ENCODE data around the gene FNIP1. TPM values are rescaled to one million over a fixed set of nuclear protein-coding genes. Genes with fewer than 3 reads are reported as not detected.
"Not testable (repeated sequence)": the region's sequence is repeated elsewhere in the genome, so short reads cannot be mapped to it uniquely, and the experiment has no call there.

Gene FNIP1
- total and polyA plus RNA-seq, 2 donors (not counting 1 experiment from before 2014, with no cell fraction given) = 10.3 to 52.8 TPM

DNA sequence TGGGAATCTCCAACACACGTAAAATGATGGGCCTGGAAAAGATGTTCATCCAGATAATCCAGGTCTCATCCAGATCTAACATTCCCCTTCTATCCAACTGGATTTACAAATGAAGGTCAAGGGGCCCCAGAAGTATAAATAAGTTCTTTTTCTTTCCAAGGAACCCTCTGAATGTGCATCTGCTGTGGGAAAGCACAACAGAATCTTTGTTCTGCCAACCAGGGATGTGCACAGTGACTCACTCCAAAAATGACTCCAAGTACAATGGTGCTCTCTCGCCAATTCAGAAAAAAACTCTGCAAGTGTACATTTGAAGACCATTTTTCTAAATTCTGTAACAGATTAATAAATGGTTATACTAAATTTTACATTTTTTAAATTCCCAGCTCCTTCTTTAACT, 174.2 kb downstream of the FNIP1 start:
- intact Hi-C loops (cut with micrococcal nuclease) = no loop called here
- Histone ChIP-seq H3K4me1 (ENCODE audit: control insufficient read depth in 2 of 2, insufficient read depth in 2 of 2, low read length in 2 of 2) (peaks cover 0 to 3% of the 10 kb centered on the region in 2 donors), H3K79me2 (ENCODE audit: control insufficient read depth, insufficient read depth, low read length) (peaks cover 100% of the 10 kb centered on the region), H3K9ac (ENCODE audit: low read length) (no peak overlapping the region), H3K4me2 (replicated peaks; ENCODE audit: low read depth, low read length, poor library complexity, severe bottlenecking) (no peak overlapping the region), H3K27ac (ENCODE audit: low read length in 2 of 2) (no peak overlapping the region), H4K20me1 (ENCODE audit: control insufficient read depth, insufficient read depth, low read length, poor library complexity, severe bottlenecking) (peaks cover 73% of the 10 kb centered on the region), H2AFZ (ENCODE audit: insufficient read depth, low read depth, low read length, poor library complexity, severe bottlenecking) (no peak overlapping the region), H3K27me3 (replicated peaks in 1 of 4; ENCODE audit: control extremely low read depth in 1 of 4, control insufficient read depth in 3 of 4, insufficient read depth in 4 of 4, low read length in 3 of 4) (no peaks in the 10 kb centered on the region), H3K36me3 (replicated peaks in 1 of 2; ENCODE audit: control extremely low read depth in 1 of 2, control insufficient read depth in 1 of 2, extremely low read depth in 1 of 2, insufficient read depth in 2 of 2, low read length in 1 of 2) (peaks cover 0 to 8% of the 10 kb centered on the region in 2 experiments), H3K4me3 (ENCODE audit: control extremely low read depth in 1 of 5, extremely low read depth in 1 of 5, insufficient read depth in 1 of 5, low read depth in 2 of 5, low read length in 4 of 5) (no peak overlapping the region), H3K9me3 (ENCODE audit: control extremely low read depth in 1 of 3, control insufficient read depth in 2 of 3, insufficient read depth in 1 of 3, low read length in 2 of 3) (no peaks in the 10 kb centered on the region)
- Mint-ChIP-seq H3K27ac (no peak overlapping the region), H3K27me3 (no peaks in the 10 kb centered on the region), H3K4me1 (peaks cover 47% of the 10 kb centered on the region), H3K9me3 (ENCODE audit: insufficient read depth) (no peaks in the 10 kb centered on the region), H3K4me3 (no peak overlapping the region)
- CTCF ChIA-PET = no interaction called here
- whole genome bisulfite sequencing (ENCODE audit: insufficient coverage) = 100% methylated on average over 1 of the region's 2 CpGs
- POLR2A ChIA-PET = no interaction called here
- DNase-seq (no peak), ATAC-seq (ENCODE audit: low read depth) (no peak)
- TF ChIP-seq, protein P1, sequence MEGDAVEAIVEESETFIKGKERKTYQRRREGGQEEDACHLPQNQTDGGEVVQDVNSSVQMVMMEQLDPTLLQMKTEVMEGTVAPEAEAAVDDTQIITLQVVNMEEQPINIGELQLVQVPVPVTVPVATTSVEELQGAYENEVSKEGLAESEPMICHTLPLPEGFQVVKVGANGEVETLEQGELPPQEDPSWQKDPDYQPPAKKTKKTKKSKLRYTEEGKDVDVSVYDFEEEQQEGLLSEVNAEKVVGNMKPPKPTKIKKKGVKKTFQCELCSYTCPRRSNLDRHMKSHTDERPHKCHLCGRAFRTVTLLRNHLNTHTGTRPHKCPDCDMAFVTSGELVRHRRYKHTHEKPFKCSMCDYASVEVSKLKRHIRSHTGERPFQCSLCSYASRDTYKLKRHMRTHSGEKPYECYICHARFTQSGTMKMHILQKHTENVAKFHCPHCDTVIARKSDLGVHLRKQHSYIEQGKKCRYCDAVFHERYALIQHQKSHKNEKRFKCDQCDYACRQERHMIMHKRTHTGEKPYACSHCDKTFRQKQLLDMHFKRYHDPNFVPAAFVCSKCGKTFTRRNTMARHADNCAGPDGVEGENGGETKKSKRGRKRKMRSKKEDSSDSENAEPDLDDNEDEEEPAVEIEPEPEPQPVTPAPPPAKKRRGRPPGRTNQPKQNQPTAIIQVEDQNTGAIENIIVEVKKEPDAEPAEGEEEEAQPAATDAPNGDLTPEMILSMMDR (IDR thresholded peaks at IDR 0.05) = no peak
- TF ChIP-seq EZH2 (IDR thresholded peaks at IDR 0.05; ENCODE audit: borderline replicate concordance, insufficient read depth, low read depth, low read length, poor library complexity, severe bottlenecking) = no peak

DNA sequence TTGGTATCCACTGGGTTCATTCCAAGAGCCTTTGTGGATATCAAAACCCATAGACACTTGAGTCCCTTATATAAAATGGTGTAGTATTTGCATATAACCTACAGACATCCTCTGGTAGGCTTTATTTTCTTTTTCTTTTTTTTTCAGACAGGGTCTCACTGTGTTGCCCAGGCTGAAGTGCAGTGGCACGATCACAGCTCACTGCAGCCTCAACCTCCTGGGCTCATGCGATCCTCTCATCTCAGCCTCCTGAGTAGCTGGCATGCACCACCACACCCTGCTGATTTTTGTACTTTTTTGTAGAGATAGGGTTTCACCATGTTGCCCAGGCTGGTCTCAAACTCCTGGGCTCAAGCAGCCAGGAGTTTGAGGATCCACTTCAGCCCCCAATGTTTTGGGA, 175.7 kb downstream of the FNIP1 start:
- H3K9ac ChIP-seq (ENCODE audit: low read length); DNase-seq; H3K27ac Mint-ChIP-seq; intact Hi-C loops (cut with micrococcal nuclease); H3K4me3 Mint-ChIP-seq; H3K9me3 ChIP-seq (ENCODE audit: control extremely low read depth in 1 of 3, control insufficient read depth in 2 of 3, insufficient read depth in 1 of 3, low read length in 2 of 3); H3K27me3 ChIP-seq (replicated peaks in 1 of 4; ENCODE audit: control extremely low read depth in 1 of 4, control insufficient read depth in 3 of 4, insufficient read depth in 4 of 4, low read length in 3 of 4); H3K4me2 ChIP-seq (replicated peaks; ENCODE audit: low read depth, low read length, poor library complexity, severe bottlenecking); H2AFZ ChIP-seq (ENCODE audit: insufficient read depth, low read depth, low read length, poor library complexity, severe bottlenecking); POLR2A ChIA-PET; H3K9me3 Mint-ChIP-seq (ENCODE audit: insufficient read depth); H3K36me3 ChIP-seq (replicated peaks in 1 of 2; ENCODE audit: control extremely low read depth in 1 of 2, control insufficient read depth in 1 of 2, extremely low read depth in 1 of 2, insufficient read depth in 2 of 2, low read length in 1 of 2); H3K27ac ChIP-seq (ENCODE audit: low read length in 2 of 2); H3K4me3 ChIP-seq (ENCODE audit: control extremely low read depth in 1 of 5, extremely low read depth in 1 of 5, insufficient read depth in 1 of 5, low read depth in 2 of 5, low read length in 4 of 5); H3K27me3 Mint-ChIP-seq; CTCF ChIA-PET; ATAC-seq (ENCODE audit: low read depth); H3K4me1 ChIP-seq (ENCODE audit: control insufficient read depth in 2 of 2, insufficient read depth in 2 of 2, low read length in 2 of 2): not testable (repeated sequence)
- H3K79me2 ChIP-seq (ENCODE audit: control insufficient read depth, insufficient read depth, low read length) = peaks cover 100% of the 10 kb centered on the region
- whole genome bisulfite sequencing (ENCODE audit: insufficient coverage) = 100% methylated on average over 1 of the region's 2 CpGs
- H4K20me1 ChIP-seq (ENCODE audit: control insufficient read depth, insufficient read depth, low read length, poor library complexity, severe bottlenecking) = peaks cover 72% of the 10 kb centered on the region
- H3K4me1 Mint-ChIP-seq = peaks cover 51% of the 10 kb centered on the region
